Esophagus (tissue), 2 donors: ENCODE data around the gene THRB. TPM values are rescaled to one million over a fixed set of nuclear protein-coding genes. Genes with fewer than 3 reads are reported as not detected.

Experiments used
- H3K27ac ChIP-seq, 2 donors: one replicate each; pipeline ENCODE4 v1.5.1; 2013; ENCODE audit warnings: low read depth in 2 of 2, mild to moderate bottlenecking in 2 of 2, inconsistent platforms in 1 of 2, low read length in 1 of 2, moderate library complexity in 1 of 2
- H3K27me3 ChIP-seq, 2 donors: one replicate each; pipeline ENCODE4 v1.6.1; 2013; ENCODE audit warnings: low read length in 2 of 2, control low read depth in 1 of 2, mild to moderate bottlenecking in 1 of 2; ENCODE audit not compliant: insufficient read depth in 2 of 2, control insufficient read depth in 1 of 2
- H3K36me3 ChIP-seq, 2 donors: one replicate each; pipeline ENCODE4 v1.6.1; 2013; ENCODE audit warnings: low read length in 1 of 2; ENCODE audit not compliant: control insufficient read depth in 2 of 2, insufficient read depth in 2 of 2
- H3K4me1 ChIP-seq, 2 donors: one replicate each; pipeline ENCODE4 v1.6.1; 2013; ENCODE audit warnings: low read length in 1 of 2; ENCODE audit not compliant: control insufficient read depth in 2 of 2, insufficient read depth in 2 of 2
- H3K4me3 ChIP-seq, 2 donors: one replicate each; pipeline ENCODE4 v1.5.1; 2013; ENCODE audit warnings: low read length in 2 of 2, mild to moderate bottlenecking in 2 of 2, low read depth in 1 of 2, moderate library complexity in 1 of 2
- H3K9me3 ChIP-seq, 2 donors: one replicate each; pipeline ENCODE4 v1.6.1; 2013; ENCODE audit warnings: mild to moderate bottlenecking in 2 of 2, low read depth in 1 of 2, low read length in 1 of 2, moderate library complexity in 1 of 2; ENCODE audit not compliant: control insufficient read depth in 2 of 2, insufficient read depth in 1 of 2
- WGBS, 2 donors: extraction: QIAGEN DNeasy Blood & Tissue Kit; methylation state at CpG; one replicate each; pipeline ENCODE4 v1.1.7; 2013; 5-methylcytosine and 5-hydroxymethylcytosine counted together
- polyA plus RNA-seq, 2 donors: library from polyadenylated mRNA; stranded (reverse); fragments of 200-250 nt; gene quantifications; one replicate each; pipeline ENCODE4 v1.2.3, GENCODE V29; 2013
- donor health status: healthy with polysubstance abuse.
- donor health status: Bipolar disorder and iron deficiency.

The THRB gene
- polyA plus RNA-seq, 2 donors, result 1.4 to 2.5 TPM

DNA sequence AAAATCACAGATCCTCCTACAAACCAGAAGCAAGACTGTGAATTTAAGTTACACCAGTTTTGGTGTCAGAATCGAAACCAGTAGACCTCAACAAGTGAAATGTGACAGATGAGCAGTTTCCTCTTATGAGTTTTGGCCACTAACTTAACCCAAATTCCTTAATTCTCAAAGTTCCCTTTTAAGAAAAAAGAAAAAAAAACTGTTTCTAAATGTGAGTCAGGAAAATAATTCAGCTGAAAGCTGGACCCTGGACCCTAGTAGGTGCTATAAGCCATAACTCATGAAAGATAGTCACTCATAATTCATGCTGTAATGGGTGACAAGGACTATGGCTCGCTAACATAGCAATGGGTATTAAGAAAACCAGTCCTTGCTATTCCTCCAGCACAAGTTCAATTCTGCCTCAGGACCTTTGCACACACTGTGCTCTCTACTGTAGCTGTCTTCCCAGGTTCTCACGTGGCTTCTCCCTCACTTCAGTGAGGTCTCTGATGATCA is 9.0 kb upstream of the THRB start:
- Histone ChIP-seq H3K4me3 (no peak overlapping the region), H3K27ac (no peak overlapping the region), H3K36me3 (no peaks in the 10 kb centered on the region), H3K9me3 (no peaks in the 10 kb centered on the region), H3K27me3 (no peaks in the 10 kb centered on the region), H3K4me1 (no peaks in the 10 kb centered on the region)
- 89 to 90% methylated on average over 3 of the region's 3 CpGs for WGBS, 2 donors

DNA sequence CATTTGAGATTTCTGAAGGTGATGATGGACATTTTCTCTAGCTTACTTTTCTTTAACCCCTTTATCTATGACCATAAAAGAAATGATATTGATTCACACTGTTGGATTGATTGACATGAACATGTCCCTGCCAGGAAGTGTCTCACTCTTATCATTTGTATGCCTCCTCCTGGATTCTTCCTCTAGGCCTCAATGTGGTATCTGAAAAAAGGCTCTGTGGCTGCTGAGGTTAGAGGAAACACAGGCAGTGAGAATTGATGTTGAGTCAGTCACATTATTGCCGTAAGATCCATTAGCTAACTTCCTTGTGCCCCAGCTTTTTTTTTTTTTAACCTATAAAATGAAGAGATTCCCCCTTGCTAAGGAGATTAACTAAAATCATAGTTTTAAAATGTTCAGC is 8.0 kb upstream of the THRB start:
- H3K4me3 ChIP-seq, result no peak overlapping the region
- H3K27ac ChIP-seq, result no peak overlapping the region
- H3K27me3 ChIP-seq, result no peaks in the 10 kb centered on the region
- H3K4me1 ChIP-seq, result no peaks in the 10 kb centered on the region
- H3K36me3 ChIP-seq, result no peaks in the 10 kb centered on the region
- no peaks in the 10 kb centered on the region for H3K9me3 ChIP-seq
- 61 to 68% methylated on average over 1 of the region's 1 CpG for WGBS, 2 donors

- no peaks in the 10 kb centered on the region for H3K36me3 ChIP-seq
- H3K27me3 ChIP-seq, result no peaks in the 10 kb centered on the region
- H3K4me1 ChIP-seq, result no peaks in the 10 kb centered on the region
- 87 to 91% methylated on average over 1 of the region's 1 CpG for WGBS, 2 donors
- no peak overlapping the region for H3K4me3 ChIP-seq
- H3K9me3 ChIP-seq, result no peaks in the 10 kb centered on the region
- H3K27ac ChIP-seq, result no peak overlapping the region
These were observed 6.2 kb upstream of the THRB start for GRCh38 chr3:24500806-24501205.

- Histone ChIP-seq H3K36me3 (no peaks in the 10 kb centered on the region), H3K9me3 (no peaks in the 10 kb centered on the region), H3K4me3 (no peak overlapping the region), H3K27ac (no peak overlapping the region), H3K4me1 (no peaks in the 10 kb centered on the region), H3K27me3 (no peaks in the 10 kb centered on the region)
- 84 to 87% methylated on average over 3 of the region's 3 CpGs for WGBS, 2 donors
These were observed 5.3 kb upstream of the THRB start for GRCh38 chr3:24499991-24500390.

GRCh38 chr3:24498796-24499195 is 4.1 kb upstream of the THRB start:
- 92% methylated on average over 2 of the region's 2 CpGs for whole genome bisulfite sequencing, 2 donors
- H3K27me3 ChIP-seq, result no peaks in the 10 kb centered on the region
- H3K27ac ChIP-seq, result no peak overlapping the region
- H3K4me3 ChIP-seq, result no peak overlapping the region
- no peaks in the 10 kb centered on the region for H3K36me3 ChIP-seq
- H3K9me3 ChIP-seq, result no peaks in the 10 kb centered on the region
- H3K4me1 ChIP-seq, result no peaks in the 10 kb centered on the region

DNA sequence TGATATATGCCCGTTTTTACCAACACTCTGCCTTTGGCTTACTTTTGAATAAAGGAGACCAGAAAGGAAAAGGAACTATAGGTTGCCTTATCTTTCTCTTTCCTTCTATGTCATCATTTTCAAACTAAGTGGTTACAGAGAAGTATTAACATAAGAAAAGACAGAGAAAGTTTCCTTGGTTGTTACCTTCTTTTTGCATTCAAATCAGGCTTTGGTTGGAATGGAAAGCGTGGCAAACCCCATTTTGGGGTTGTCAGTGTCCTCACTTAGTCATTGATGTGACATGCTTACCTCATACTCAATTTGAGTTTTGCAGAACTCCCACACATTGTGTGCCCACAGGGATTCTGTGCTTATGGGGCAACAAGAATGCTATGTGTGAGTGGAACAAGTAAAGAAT is 3.7 kb upstream of the THRB start:
- Histone ChIP-seq H3K4me1 (no peaks in the 10 kb centered on the region), H3K4me3 (no peak overlapping the region), H3K27me3 (no peaks in the 10 kb centered on the region), H3K9me3 (no peaks in the 10 kb centered on the region), H3K36me3 (no peaks in the 10 kb centered on the region), H3K27ac (no peak overlapping the region)
- WGBS, 2 donors, result 84% methylated on average over 2 of the region's 2 CpGs

- H3K4me1 ChIP-seq, result no peaks in the 10 kb centered on the region
- WGBS, 2 donors, result 95 to 96% methylated on average over 2 of the region's 2 CpGs
- no peak overlapping the region for H3K27ac ChIP-seq
- no peak overlapping the region for H3K4me3 ChIP-seq
- no peaks in the 10 kb centered on the region for H3K27me3 ChIP-seq
- H3K36me3 ChIP-seq, result no peaks in the 10 kb centered on the region
- no peaks in the 10 kb centered on the region for H3K9me3 ChIP-seq
These were observed 3.3 kb upstream of the THRB start for GRCh38 chr3:24497942-24498341.

DNA sequence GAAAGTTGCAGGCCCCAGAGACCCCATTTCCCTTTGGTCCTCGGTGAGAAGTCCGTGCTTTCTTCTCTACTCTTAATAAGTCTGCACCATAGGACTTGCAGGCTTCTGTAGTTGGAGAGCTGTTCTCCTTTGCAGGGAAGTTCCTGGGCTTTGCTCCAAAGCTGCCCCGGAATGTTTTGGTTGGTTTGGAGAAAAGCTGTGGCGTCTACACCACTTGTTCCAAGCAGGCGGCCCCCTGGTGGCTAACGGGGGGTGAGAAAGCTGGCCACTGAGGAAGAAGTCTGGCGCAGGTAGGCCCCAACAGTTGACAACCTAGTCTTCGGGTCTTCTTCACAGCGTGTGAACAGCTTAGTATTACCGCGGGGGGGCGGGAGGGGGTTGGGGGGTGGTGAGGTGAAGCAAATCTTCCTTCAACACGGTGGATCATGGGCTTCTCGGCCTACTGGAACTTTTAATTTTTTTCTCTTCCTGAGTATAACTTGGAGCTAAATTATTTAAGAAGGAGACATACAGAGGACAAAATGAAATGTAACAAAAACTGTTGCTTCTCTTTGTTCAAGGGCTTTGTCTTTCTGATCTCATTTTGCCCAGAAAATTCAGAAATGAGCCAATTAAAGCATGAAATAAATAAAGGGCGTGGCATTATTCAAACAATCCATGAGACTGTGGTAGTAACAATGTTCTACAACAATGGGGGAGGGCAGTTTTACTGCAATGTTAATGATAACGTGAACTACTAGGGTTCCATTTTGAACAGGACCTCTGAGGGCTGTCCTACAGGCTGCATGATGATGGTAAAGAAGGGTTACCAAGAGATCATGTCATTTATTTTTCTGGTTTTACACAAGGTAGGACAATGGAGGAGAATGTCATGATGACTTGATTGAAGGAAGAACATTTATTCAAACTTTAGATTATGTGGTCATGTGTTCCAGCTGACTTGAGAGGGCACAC is 2.2 kb upstream of the THRB start:
- H3K4me3 ChIP-seq, result no peak overlapping the region
- no peaks in the 10 kb centered on the region for H3K4me1 ChIP-seq
- no peaks in the 10 kb centered on the region for H3K27me3 ChIP-seq
- no peaks in the 10 kb centered on the region for H3K9me3 ChIP-seq
- no peaks in the 10 kb centered on the region for H3K36me3 ChIP-seq
- 64 to 67% methylated on average over 16 of the region's 16 CpGs for WGBS, 2 donors
- H3K27ac ChIP-seq, result no peak overlapping the region

DNA sequence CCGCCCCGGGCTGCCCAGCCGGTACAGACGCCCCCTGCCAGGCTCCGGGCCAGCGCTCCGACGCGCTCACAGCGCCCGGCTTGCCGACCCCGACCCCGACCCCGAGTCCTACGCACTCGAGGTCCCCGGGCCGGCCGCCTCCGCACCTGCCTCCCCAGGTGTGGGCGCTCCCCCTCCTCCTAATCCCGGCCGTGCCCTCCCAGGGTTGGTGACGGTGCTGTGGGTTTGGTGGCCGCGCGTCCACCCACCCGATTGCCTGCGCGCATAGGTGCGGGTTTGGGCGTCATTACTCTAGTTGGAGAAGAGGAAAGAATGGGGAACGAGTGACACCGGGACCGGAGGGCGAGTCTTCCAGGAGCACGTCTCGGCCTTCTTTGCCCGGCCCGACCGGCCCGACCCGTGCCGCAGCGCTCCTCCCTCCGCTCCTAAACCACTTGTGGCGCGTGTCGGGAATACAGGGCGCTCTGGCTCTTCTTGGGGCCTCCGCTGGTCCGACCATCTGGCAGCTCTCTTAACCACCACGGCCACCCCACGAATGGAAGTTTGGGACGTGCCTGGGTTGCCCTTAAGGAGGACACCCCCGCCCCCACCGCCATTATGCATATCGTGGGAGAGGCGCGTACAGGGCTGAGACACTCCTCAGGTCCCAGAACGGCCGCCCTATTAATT is 810 bp upstream of the THRB start:
- Histone ChIP-seq H3K36me3 (no peaks in the 10 kb centered on the region), H3K27me3 (no peaks in the 10 kb centered on the region), H3K27ac (peak overlapping the region; percentile 92 to 97), H3K4me1 (peaks cover 0 to 3% of the 10 kb centered on the region in 2 donors), H3K4me3 (peak overlapping the region; percentile 58 to 66), H3K9me3 (no peaks in the 10 kb centered on the region)
- WGBS, 2 donors, result 7 to 8% methylated on average over 52 to 63 of the region's 63 CpGs
